Suprapubic skin (tissue), 4 donors: Measurements from ENCODE around the gene PCSK1. TPM values are rescaled to one million over a fixed set of nuclear protein-coding genes. Genes with fewer than 3 reads are reported as not detected.
"Not testable (repeated sequence)": the region's sequence is repeated elsewhere in the genome, so short reads cannot be mapped to it uniquely, and the experiment has no call there.

Experiments
- DNase-seq, 2 donors: peaks; one replicate each; pipeline ENCODE4 v3.0.0-alpha.2; 2019; ENCODE audit warnings: low spot score in 2 of 2
- H3K27ac ChIP-seq: fragments of 200-600 bp; sonication (generic); one replicate; pipeline ENCODE4 v1.5.1; 2019
- H3K27me3 ChIP-seq: fragments of 200-600 bp; sonication (generic); one replicate; pipeline ENCODE4 v1.5.1; 2019
- H3K36me3 ChIP-seq: fragments of 200-600 bp; sonication (generic); one replicate; pipeline ENCODE4 v1.5.1; 2019
- H3K4me1 ChIP-seq: fragments of 200-600 bp; sonication (generic); one replicate; pipeline ENCODE4 v1.5.1; 2019
- H3K4me3 ChIP-seq: fragments of 200-600 bp; sonication (generic); one replicate; pipeline ENCODE4 v1.5.1; 2019; ENCODE audit warnings: mild to moderate bottlenecking
- H3K9me3 ChIP-seq: fragments of 200-600 bp; sonication (generic); one replicate; pipeline ENCODE4 v1.5.1; 2019
- CTCF ChIP-seq, 2 donors: fragments of 200-600 bp in 1 of 2; fragments of 450-650 bp in 1 of 2; sonication (generic) in 1 of 2; IDR thresholded peaks; one replicate each; pipeline ENCODE4 v1.5.1; 2016 to 2019; ENCODE audit warnings: antibody characterized with exemption in 2 of 2, mild to moderate bottlenecking in 1 of 2, moderate library complexity in 1 of 2
- EP300 ChIP-seq: sonication (generic); formaldehyde crosslinking; IDR thresholded peaks from one replicate; pipeline ENCODE4 v1.6.1; 2017; ENCODE audit warnings: antibody characterized with exemption
- POLR2A ChIP-seq, 2 donors: fragments of 450-650 bp; IDR thresholded peaks; one replicate each; pipeline ENCODE4 v1.6.1; 2017; ENCODE audit warnings: antibody characterized with exemption in 2 of 2, mild to moderate bottlenecking in 2 of 2, moderate library complexity in 2 of 2
- POLR2AphosphoS5 ChIP-seq, 3 donors: sonication (generic); formaldehyde crosslinking; IDR thresholded peaks; one replicate each; pipeline ENCODE4 v1.6.1; 2017; ENCODE audit warnings: antibody characterized with exemption in 3 of 3
- WGBS: methylation state at CpG from one replicate; pipeline ENCODE4 v1.1.5; 2018; 5-methylcytosine and 5-hydroxymethylcytosine counted together
- total RNA-seq, 4 donors: library from RNA; depleted of rRNA; stranded (reverse); fragments of >200 nt; gene quantifications; one replicate each; pipeline ENCODE4 v1.1.0, GENCODE V29; 2016

The PCSK1 gene
- total RNA-seq, 4 donors from 2014 or later, result 0.25 to 1.4 (median 0.36) TPM

GRCh38 chr5:96404191-96404867, 28.7 kb downstream of the PCSK1 start:
- no peak for TF ChIP-seq POLR2AphosphoS5 (IDR thresholded peaks at IDR 0.05)
- no peak for TF ChIP-seq CTCF (IDR thresholded peaks at IDR 0.05)
- no peak for TF ChIP-seq EP300
- TF ChIP-seq POLR2A (IDR thresholded peaks at IDR 0.05), result no peak
- no peak overlapping the region for H3K4me3 ChIP-seq
- DNase-seq, result no peak
- H3K4me1 ChIP-seq, result no peaks in the 10 kb centered on the region
- H3K27me3 ChIP-seq, result no peaks in the 10 kb centered on the region
- H3K9me3 ChIP-seq, result no peaks in the 10 kb centered on the region
- H3K36me3 ChIP-seq, result no peaks in the 10 kb centered on the region
- 89% methylated on average over 3 of the region's 3 CpGs for WGBS
- no peak overlapping the region for H3K27ac ChIP-seq

- Histone ChIP-seq H3K36me3 (no peaks in the 10 kb centered on the region), H3K4me3 (no peak overlapping the region), H3K27me3 (no peaks in the 10 kb centered on the region), H3K27ac (no peak overlapping the region), H3K4me1 (no peaks in the 10 kb centered on the region), H3K9me3 (no peaks in the 10 kb centered on the region)
- no peak for TF ChIP-seq POLR2A (IDR thresholded peaks at IDR 0.05)
- TF ChIP-seq CTCF (IDR thresholded peaks at IDR 0.05), result no peak
- TF ChIP-seq POLR2AphosphoS5 (IDR thresholded peaks at IDR 0.05), result no peak
- no peak for TF ChIP-seq EP300
- no peak for DNase-seq
- 80% methylated on average over 6 of the region's 6 CpGs for WGBS
Observed at GRCh38 chr5:96402500-96402899, 30.5 kb downstream of the PCSK1 start.

- Histone ChIP-seq H3K4me1 (no peaks in the 10 kb centered on the region), H3K9me3 (peaks cover 5% of the 10 kb centered on the region), H3K27me3 (no peaks in the 10 kb centered on the region), H3K36me3 (no peaks in the 10 kb centered on the region), H3K4me3 (no peak overlapping the region), H3K27ac (no peak overlapping the region)
- no peak for DNase-seq
- 93% methylated on average over 1 of the region's 1 CpG for WGBS
- no peak for TF ChIP-seq POLR2A (IDR thresholded peaks at IDR 0.05)
- TF ChIP-seq EP300, result no peak
Observed at GRCh38 chr5:96396878-96397277, 36.2 kb downstream of the PCSK1 start.

GRCh38 chr5:96395295-96395694, 37.8 kb downstream of the PCSK1 start:
- H3K9me3 ChIP-seq, H3K27ac ChIP-seq, H3K4me1 ChIP-seq, H3K27me3 ChIP-seq, H3K4me3 ChIP-seq, H3K36me3 ChIP-seq, DNase-seq: not testable (repeated sequence)

- WGBS, result 76% methylated on average over 2 of the region's 2 CpGs
- Histone ChIP-seq H3K36me3 (no peaks in the 10 kb centered on the region), H3K27me3 (no peaks in the 10 kb centered on the region), H3K9me3 (peaks cover 5% of the 10 kb centered on the region), H3K4me3 (no peak overlapping the region), H3K4me1 (no peaks in the 10 kb centered on the region), H3K27ac (no peak overlapping the region)
- TF ChIP-seq EP300 (no peak), POLR2A (IDR thresholded peaks at IDR 0.05) (no peak), POLR2AphosphoS5 (IDR thresholded peaks at IDR 0.05) (no peak), CTCF (IDR thresholded peaks at IDR 0.05) (no peak)
- no peak for DNase-seq
Observed at GRCh38 chr5:96391921-96392320, 41.1 kb downstream of the PCSK1 start.

- DNase-seq, result no peak
- H3K27ac ChIP-seq, result no peak overlapping the region
- no peaks in the 10 kb centered on the region for H3K36me3 ChIP-seq
- H3K4me3 ChIP-seq, result no peak overlapping the region
- H3K9me3 ChIP-seq, result no peaks in the 10 kb centered on the region
- no peak for TF ChIP-seq POLR2AphosphoS5 (IDR thresholded peaks at IDR 0.05)
- TF ChIP-seq POLR2A (IDR thresholded peaks at IDR 0.05), result no peak
- no peak for TF ChIP-seq EP300
- TF ChIP-seq CTCF (IDR thresholded peaks at IDR 0.05), result no peak
- no peaks in the 10 kb centered on the region for H3K27me3 ChIP-seq
- WGBS, result 84% methylated on average over 3 of the region's 3 CpGs
- H3K4me1 ChIP-seq, result no peaks in the 10 kb centered on the region
Observed at GRCh38 chr5:96388176-96388575, 44.9 kb downstream of the PCSK1 start.
